ENCODE results near the gene RGS3.
"Not testable (repeated sequence)": the region's sequence is repeated elsewhere in the genome, so short reads cannot be mapped to it uniquely, and the experiment has no call there.

RGS3 gene

GRCh38 chr9:113634596-113635515 is 171.3 kb downstream of the RGS3 start:
- no peak for DNase-seq (ENCODE audit: low read depth)

GRCh38 chr9:113635586-113635985 is 172.1 kb downstream of the RGS3 start:
- DNase-seq (ENCODE audit: low read depth) = no peak

GRCh38 chr9:113636165-113636564 is 172.6 kb downstream of the RGS3 start:
- no peak for DNase-seq (ENCODE audit: low read depth)

GRCh38 chr9:113636693-113637092 is 173.2 kb downstream of the RGS3 start:
- DNase-seq (ENCODE audit: low read depth) = no peak

GRCh38 chr9:113638490-113638889 is 175.0 kb downstream of the RGS3 start:
- DNase-seq (ENCODE audit: low read depth) = no peak

- DNase-seq (ENCODE audit: low read depth) = no peak
Observed at GRCh38 chr9:113638897-113639296, 175.4 kb downstream of the RGS3 start.

- not testable (repeated sequence) for DNase-seq (ENCODE audit: low read depth)
Observed at GRCh38 chr9:113639411-113639970, 176.0 kb downstream of the RGS3 start.

- DNase-seq (ENCODE audit: low read depth) = no peak
Observed at GRCh38 chr9:113640418-113640817, 176.9 kb downstream of the RGS3 start.

- DNase-seq (ENCODE audit: low read depth) = no peak
Observed at GRCh38 chr9:113641100-113641885, 177.8 kb downstream of the RGS3 start.

GRCh38 chr9:113644321-113644720 is 180.8 kb downstream of the RGS3 start:
- no peak for DNase-seq (ENCODE audit: low read depth)

GRCh38 chr9:113645227-113645977 is 181.9 kb downstream of the RGS3 start:
- DNase-seq (ENCODE audit: low read depth) = no peak

- no peak for DNase-seq (ENCODE audit: low read depth)
Observed at GRCh38 chr9:113645978-113646253, 182.4 kb downstream of the RGS3 start.

- no peak for DNase-seq (ENCODE audit: low read depth)
Observed at GRCh38 chr9:113646491-113646890, 183.0 kb downstream of the RGS3 start.
